Measurements from ENCODE around the gene PPFIA2. TPM values are rescaled to one million over a fixed set of nuclear protein-coding genes. Genes with fewer than 3 reads are reported as not detected.
"Not testable (repeated sequence)": the region's sequence is repeated elsewhere in the genome, so short reads cannot be mapped to it uniquely, and the experiment has no call there.

The PPFIA2 gene
- polyA plus RNA-seq, 1 donor from 2014 or later = 65.3 TPM

DNA sequence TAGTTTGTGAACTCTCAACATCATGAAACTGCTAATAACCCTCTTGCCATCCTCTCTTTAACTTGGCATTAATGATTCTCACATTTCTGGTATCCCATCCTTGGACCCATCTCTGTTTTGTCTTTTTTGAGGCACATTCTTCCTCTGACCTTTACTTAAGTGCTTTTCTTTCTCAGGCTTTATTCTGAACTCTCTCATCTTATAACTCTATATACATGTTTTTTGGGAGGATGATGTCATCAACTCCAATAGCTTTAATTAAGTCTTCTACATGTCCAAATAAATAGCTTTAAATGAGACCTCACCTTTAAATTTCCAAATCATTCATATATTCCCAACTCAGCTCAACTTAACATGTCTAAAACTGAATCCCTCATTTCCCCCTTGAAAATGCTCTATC is 88.4 kb downstream of the PPFIA2 start:
- Histone ChIP-seq H2AFZ (ENCODE audit: low read depth, low read length) (no peak overlapping the region), H3K9me2 (ENCODE audit: insufficient read depth, low read length) (no peaks in the 10 kb centered on the region), H3K9me3 (ENCODE audit: low read length) (no peaks in the 10 kb centered on the region), H3K36me3 (ENCODE audit: insufficient read depth, low read length) (no peaks in the 10 kb centered on the region), H3K4me2 (ENCODE audit: low read length) (no peak overlapping the region), H3K4me3 (ENCODE audit: low read length) (no peak overlapping the region), H3K9ac (ENCODE audit: low read length) (no peak overlapping the region), H4K20me1 (ENCODE audit: insufficient read depth) (no peaks in the 10 kb centered on the region), H3F3A (ENCODE audit: insufficient read depth, low read length, poor library complexity, severe bottlenecking) (no peaks in the 10 kb centered on the region), H3K27me3 (ENCODE audit: insufficient read depth, low read depth, low read length) (no peaks in the 10 kb centered on the region), H3K27ac (ENCODE audit: low read length) (no peak overlapping the region), H3K79me2 (replicated peaks; ENCODE audit: insufficient read depth, low read length) (no peaks in the 10 kb centered on the region)
- TF ChIP-seq EZH2 (IDR thresholded peaks at IDR 0.05; ENCODE audit: borderline replicate concordance, insufficient read depth, low read length, poor library complexity, severe bottlenecking) = no peak
- no peak for TF ChIP-seq RAD21 (conservative IDR thresholded peaks at IDR 0.05)
- no peak for TF ChIP-seq POLR2AphosphoS5 (IDR thresholded peaks at IDR 0.05)
- TF ChIP-seq, protein P1, sequence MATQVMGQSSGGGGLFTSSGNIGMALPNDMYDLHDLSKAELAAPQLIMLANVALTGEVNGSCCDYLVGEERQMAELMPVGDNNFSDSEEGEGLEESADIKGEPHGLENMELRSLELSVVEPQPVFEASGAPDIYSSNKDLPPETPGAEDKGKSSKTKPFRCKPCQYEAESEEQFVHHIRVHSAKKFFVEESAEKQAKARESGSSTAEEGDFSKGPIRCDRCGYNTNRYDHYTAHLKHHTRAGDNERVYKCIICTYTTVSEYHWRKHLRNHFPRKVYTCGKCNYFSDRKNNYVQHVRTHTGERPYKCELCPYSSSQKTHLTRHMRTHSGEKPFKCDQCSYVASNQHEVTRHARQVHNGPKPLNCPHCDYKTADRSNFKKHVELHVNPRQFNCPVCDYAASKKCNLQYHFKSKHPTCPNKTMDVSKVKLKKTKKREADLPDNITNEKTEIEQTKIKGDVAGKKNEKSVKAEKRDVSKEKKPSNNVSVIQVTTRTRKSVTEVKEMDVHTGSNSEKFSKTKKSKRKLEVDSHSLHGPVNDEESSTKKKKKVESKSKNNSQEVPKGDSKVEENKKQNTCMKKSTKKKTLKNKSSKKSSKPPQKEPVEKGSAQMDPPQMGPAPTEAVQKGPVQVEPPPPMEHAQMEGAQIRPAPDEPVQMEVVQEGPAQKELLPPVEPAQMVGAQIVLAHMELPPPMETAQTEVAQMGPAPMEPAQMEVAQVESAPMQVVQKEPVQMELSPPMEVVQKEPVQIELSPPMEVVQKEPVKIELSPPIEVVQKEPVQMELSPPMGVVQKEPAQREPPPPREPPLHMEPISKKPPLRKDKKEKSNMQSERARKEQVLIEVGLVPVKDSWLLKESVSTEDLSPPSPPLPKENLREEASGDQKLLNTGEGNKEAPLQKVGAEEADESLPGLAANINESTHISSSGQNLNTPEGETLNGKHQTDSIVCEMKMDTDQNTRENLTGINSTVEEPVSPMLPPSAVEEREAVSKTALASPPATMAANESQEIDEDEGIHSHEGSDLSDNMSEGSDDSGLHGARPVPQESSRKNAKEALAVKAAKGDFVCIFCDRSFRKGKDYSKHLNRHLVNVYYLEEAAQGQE (IDR thresholded peaks at IDR 0.05; ENCODE audit: borderline replicate concordance) = no peak
- no peak for TF ChIP-seq SMC3 (conservative IDR thresholded peaks at IDR 0.05; ENCODE audit: poor library complexity)
- no peak for TF ChIP-seq MXI1 (conservative IDR thresholded peaks at IDR 0.05; ENCODE audit: poor library complexity, severe bottlenecking)
- no peak for TF ChIP-seq EP300 (conservative IDR thresholded peaks at IDR 0.05; ENCODE audit: poor library complexity, severe bottlenecking)
- TF ChIP-seq, protein P2, sequence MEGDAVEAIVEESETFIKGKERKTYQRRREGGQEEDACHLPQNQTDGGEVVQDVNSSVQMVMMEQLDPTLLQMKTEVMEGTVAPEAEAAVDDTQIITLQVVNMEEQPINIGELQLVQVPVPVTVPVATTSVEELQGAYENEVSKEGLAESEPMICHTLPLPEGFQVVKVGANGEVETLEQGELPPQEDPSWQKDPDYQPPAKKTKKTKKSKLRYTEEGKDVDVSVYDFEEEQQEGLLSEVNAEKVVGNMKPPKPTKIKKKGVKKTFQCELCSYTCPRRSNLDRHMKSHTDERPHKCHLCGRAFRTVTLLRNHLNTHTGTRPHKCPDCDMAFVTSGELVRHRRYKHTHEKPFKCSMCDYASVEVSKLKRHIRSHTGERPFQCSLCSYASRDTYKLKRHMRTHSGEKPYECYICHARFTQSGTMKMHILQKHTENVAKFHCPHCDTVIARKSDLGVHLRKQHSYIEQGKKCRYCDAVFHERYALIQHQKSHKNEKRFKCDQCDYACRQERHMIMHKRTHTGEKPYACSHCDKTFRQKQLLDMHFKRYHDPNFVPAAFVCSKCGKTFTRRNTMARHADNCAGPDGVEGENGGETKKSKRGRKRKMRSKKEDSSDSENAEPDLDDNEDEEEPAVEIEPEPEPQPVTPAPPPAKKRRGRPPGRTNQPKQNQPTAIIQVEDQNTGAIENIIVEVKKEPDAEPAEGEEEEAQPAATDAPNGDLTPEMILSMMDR (IDR thresholded peaks at IDR 0.05; ENCODE audit: poor library complexity, severe bottlenecking) = no peak
- TF ChIP-seq TAF1 (IDR thresholded peaks at IDR 0.05; ENCODE audit: low read depth) = no peak

DNA sequence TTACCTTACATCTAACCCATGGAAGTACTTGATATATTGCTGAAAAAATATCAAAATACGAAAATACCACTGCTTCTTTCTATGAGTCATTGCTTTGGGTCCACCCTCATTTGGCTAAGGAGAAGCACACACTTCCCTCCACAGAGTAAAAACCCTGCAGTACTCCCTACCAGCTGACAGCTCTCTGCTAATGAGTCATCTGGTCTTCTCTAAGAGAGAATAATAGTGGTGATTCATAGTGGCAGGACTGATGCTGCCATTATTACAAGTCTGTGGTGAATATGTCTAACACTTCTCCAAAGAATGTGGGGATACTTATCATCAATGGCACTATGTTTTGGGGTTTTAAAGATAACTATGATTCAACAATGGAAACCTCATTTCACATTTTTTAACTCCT is 90.7 kb downstream of the PPFIA2 start:
- no peaks in the 10 kb centered on the region for H3K36me3 ChIP-seq (ENCODE audit: insufficient read depth, low read length)
- H3K9me3 ChIP-seq (ENCODE audit: low read length) = no peaks in the 10 kb centered on the region
- H3K27ac ChIP-seq (ENCODE audit: low read length) = no peak overlapping the region
- H4K20me1 ChIP-seq (ENCODE audit: insufficient read depth) = no peaks in the 10 kb centered on the region
- no peak overlapping the region for H3K4me3 ChIP-seq (ENCODE audit: low read length)
- H3K9me2 ChIP-seq (ENCODE audit: insufficient read depth, low read length) = no peaks in the 10 kb centered on the region
- no peaks in the 10 kb centered on the region for H3K79me2 ChIP-seq (replicated peaks; ENCODE audit: insufficient read depth, low read length)
- H3K9ac ChIP-seq (ENCODE audit: low read length) = no peak overlapping the region
- TF ChIP-seq EP300 (conservative IDR thresholded peaks at IDR 0.05; ENCODE audit: poor library complexity, severe bottlenecking) = no peak
- H3K27me3 ChIP-seq (ENCODE audit: insufficient read depth, low read depth, low read length) = no peaks in the 10 kb centered on the region
- H2AFZ ChIP-seq (ENCODE audit: low read depth, low read length) = no peak overlapping the region
- H3K4me2 ChIP-seq (ENCODE audit: low read length) = no peak overlapping the region
- no peaks in the 10 kb centered on the region for H3F3A ChIP-seq (ENCODE audit: insufficient read depth, low read length, poor library complexity, severe bottlenecking)

DNA sequence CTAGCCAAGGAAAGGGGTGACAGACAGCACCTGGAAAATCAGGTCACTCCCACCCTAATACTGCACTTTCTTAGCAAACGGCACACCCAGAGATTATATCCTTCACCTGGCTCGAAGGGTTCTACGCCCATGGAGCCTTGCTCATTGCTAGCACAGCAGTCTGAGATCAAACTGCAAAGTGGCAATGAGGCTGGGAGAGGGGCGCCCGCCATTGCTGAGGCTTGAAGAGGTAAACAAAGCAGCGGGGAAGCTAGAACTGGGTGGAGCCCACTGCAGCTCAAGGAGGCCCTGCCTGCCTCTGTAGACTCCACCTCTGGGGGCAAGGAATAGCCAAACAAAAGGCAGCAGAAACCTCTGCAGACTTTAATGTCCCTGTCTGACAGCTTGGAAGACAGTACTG is 99.8 kb downstream of the PPFIA2 start:
- H3K4me3 ChIP-seq (ENCODE audit: low read length); H4K20me1 ChIP-seq (ENCODE audit: insufficient read depth); H3K79me2 ChIP-seq (replicated peaks; ENCODE audit: insufficient read depth, low read length); H3K9me2 ChIP-seq (ENCODE audit: insufficient read depth, low read length); H3K27ac ChIP-seq (ENCODE audit: low read length); H2AFZ ChIP-seq (ENCODE audit: low read depth, low read length); H3K27me3 ChIP-seq (ENCODE audit: insufficient read depth, low read depth, low read length); H3F3A ChIP-seq (ENCODE audit: insufficient read depth, low read length, poor library complexity, severe bottlenecking); H3K9me3 ChIP-seq (ENCODE audit: low read length); H3K9ac ChIP-seq (ENCODE audit: low read length); H3K4me2 ChIP-seq (ENCODE audit: low read length); H3K36me3 ChIP-seq (ENCODE audit: insufficient read depth, low read length): not testable (repeated sequence)

Data from neural cell (in vitro differentiated cells).